Hepatocyte (in vitro differentiated cells): ENCODE results near the gene VSIR.

ENCODE experiments used
- CTCF ChIP-seq: fragments of 200-600 bp; sonication (generic); IDR thresholded peaks from 2 replicates; pipeline ENCODE4 v1.5.1; 2016; ENCODE audit warnings: antibody characterized with exemption, mild to moderate bottlenecking; ENCODE audit not compliant: poor library complexity
- EZH2 ChIP-seq: fragments of 200-600 bp; sonication (generic); IDR thresholded peaks from 2 replicates; pipeline ENCODE4 v1.6.1; 2016; ENCODE audit warnings: antibody characterized with exemption, mild to moderate bottlenecking, borderline replicate concordance
- EZH2phosphoT487 ChIP-seq: fragments of 200-600 bp; sonication (generic); IDR thresholded peaks from one replicate; pipeline ENCODE4 v1.6.1; 2018; ENCODE audit warnings: antibody characterized with exemption, mild to moderate bottlenecking, low read depth, moderate library complexity; ENCODE audit not compliant: unreplicated experiment, severe bottlenecking

GRCh38 chr10:71812913-71813590 lies 39.7 kb upstream of the VSIR start:
- no peak for TF ChIP-seq EZH2
- no peak for TF ChIP-seq CTCF
- TF ChIP-seq EZH2phosphoT487: no peak
